Left ventricle myocardium inferior (tissue), 1 donor: ENCODE results near the gene DGKD. TPM values are rescaled to one million over a fixed set of nuclear protein-coding genes. Genes with fewer than 3 reads are reported as not detected.

Experiments
- DNase-seq: peaks from one replicate; pipeline ENCODE4 v3.0.0-alpha.2; 2020
- H3K27ac ChIP-seq: fragments of 200-600 bp; replicated peaks from 2 replicates; pipeline ENCODE4 v1.8.0; 2021
- H3K27me3 ChIP-seq: fragments of 200-600 bp; 2 replicates; pipeline ENCODE4 v1.8.0; 2021; ENCODE audit warnings: low read depth
- H3K36me3 ChIP-seq: fragments of 200-600 bp; 2 replicates; pipeline ENCODE4 v1.8.0; 2021
- H3K4me1 ChIP-seq: fragments of 200-600 bp; 2 replicates; pipeline ENCODE4 v1.8.0; 2021
- H3K4me3 ChIP-seq: fragments of 200-600 bp; 2 replicates; pipeline ENCODE4 v1.8.0; 2021; ENCODE audit warnings: mild to moderate bottlenecking, moderate library complexity
- H3K9me3 ChIP-seq: fragments of 200-600 bp; replicated peaks from 2 replicates; pipeline ENCODE4 v1.8.0; 2021
- intact Hi-C: fragments of 100-400 bp; cut with micrococcal nuclease; formaldehyde crosslinking; loops from one replicate; pipeline ENCODE4 v1.11.0; 2022
- total RNA-seq: library from RNA; stranded (reverse); fragmentation: NEBNext Ultra II Directional; extraction: Animal tissue kit (Norgen Biotek cat#: 25700); gene quantifications from one replicate; pipeline ENCODE4 v1.2.1, GENCODE V29; 2021
- TF ChIP-seq, protein P1 (sequence below): fragments of 200-600 bp; IDR thresholded peaks from 2 replicates; pipeline ENCODE4 v1.8.0; 2021; ENCODE audit warnings: antibody characterized with exemption, mild to moderate bottlenecking, borderline replicate concordance
- donor health status: DM: no; HTN: yes; CAD: no; lungs with severe emphysema.

The DGKD gene
- total RNA-seq, 1 donor from 2014 or later: 41.7 TPM

DNA sequence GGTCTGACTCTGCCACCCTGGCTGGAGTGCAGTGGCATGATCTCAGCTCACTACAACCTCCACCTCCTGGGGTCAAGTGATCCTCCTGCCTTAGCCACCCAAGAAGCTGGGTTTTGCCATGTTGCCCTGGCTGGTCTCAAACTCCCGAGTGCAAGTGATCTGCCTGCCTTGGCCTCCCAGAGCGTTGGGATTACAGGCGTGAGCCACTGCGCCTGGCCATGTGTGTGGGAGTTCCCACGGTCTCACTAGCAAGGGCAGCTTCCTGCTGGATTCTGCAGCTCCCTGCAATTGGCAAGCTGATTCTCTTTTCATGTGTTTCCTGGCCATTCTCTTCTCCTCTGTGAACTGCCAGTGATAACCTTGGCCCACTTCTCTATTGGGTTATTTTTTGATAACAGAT, 128.3 kb downstream of the DGKD start:
- TF ChIP-seq, protein P1, sequence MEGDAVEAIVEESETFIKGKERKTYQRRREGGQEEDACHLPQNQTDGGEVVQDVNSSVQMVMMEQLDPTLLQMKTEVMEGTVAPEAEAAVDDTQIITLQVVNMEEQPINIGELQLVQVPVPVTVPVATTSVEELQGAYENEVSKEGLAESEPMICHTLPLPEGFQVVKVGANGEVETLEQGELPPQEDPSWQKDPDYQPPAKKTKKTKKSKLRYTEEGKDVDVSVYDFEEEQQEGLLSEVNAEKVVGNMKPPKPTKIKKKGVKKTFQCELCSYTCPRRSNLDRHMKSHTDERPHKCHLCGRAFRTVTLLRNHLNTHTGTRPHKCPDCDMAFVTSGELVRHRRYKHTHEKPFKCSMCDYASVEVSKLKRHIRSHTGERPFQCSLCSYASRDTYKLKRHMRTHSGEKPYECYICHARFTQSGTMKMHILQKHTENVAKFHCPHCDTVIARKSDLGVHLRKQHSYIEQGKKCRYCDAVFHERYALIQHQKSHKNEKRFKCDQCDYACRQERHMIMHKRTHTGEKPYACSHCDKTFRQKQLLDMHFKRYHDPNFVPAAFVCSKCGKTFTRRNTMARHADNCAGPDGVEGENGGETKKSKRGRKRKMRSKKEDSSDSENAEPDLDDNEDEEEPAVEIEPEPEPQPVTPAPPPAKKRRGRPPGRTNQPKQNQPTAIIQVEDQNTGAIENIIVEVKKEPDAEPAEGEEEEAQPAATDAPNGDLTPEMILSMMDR: no peak
- Histone ChIP-seq H3K9me3 (no peaks in the 10 kb centered on the region), H3K36me3 (peaks cover 83% of the 10 kb centered on the region), H3K4me3 (no peak overlapping the region), H3K27me3 (no peaks in the 10 kb centered on the region), H3K4me1 (peaks cover 11% of the 10 kb centered on the region), H3K27ac (no peak overlapping the region)
- intact Hi-C loops: no loop called here
- DNase-seq: no peak

DNA sequence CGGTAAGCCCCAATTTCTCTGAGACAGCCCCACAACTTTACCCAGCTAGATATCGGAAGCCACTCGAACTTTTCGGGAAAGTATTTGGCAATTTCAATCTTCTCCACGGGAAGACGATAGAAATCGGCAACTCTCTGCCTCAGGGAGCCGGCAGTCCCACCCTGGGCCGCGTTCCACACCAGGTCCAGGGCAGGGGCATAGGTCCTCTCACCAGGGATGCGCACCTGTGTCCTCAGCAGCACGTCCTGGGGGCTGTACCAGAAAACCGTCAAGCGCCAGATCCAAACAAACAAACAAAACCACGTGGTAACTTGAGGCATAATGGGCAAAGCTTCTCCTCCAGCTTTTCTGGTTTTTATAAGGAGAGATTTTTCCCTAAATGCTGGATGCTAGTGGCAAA, 131.4 kb downstream of the DGKD start:
- intact Hi-C loops: no loop called here
- no peaks in the 10 kb centered on the region for H3K9me3 ChIP-seq
- H3K4me3 ChIP-seq: no peak overlapping the region
- no peaks in the 10 kb centered on the region for H3K27me3 ChIP-seq
- H3K36me3 ChIP-seq: peaks cover 86% of the 10 kb centered on the region
- no peak overlapping the region for H3K27ac ChIP-seq
- H3K4me1 ChIP-seq: peaks cover 11% of the 10 kb centered on the region
- DNase-seq: no peak
- TF ChIP-seq, protein P1: no peak

DNA sequence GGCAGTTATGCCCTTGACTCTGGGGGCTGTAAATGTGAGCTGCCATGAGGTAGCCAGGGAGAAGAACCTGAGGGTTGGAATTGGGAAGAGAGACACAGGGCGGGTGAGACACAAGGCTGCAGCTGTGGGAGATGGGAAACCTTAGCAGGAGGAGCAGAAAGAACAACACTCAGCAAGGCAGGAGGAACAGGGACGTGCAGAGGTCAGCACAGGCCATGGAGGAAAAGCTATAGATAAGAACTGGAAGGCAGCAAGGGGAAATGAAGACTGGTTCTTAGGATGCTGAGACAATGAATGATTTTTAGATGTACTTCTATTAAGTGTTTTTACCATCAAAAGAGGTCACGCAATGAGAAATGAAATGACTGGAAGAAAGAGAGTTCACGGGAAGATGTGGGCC, 132.1 kb downstream of the DGKD start:
- peaks cover 11% of the 10 kb centered on the region for H3K4me1 ChIP-seq
- H3K9me3 ChIP-seq: no peaks in the 10 kb centered on the region
- H3K27me3 ChIP-seq: no peaks in the 10 kb centered on the region
- intact Hi-C loops: no loop called here
- no peak for DNase-seq
- peaks cover 86% of the 10 kb centered on the region for H3K36me3 ChIP-seq
- H3K4me3 ChIP-seq: no peak overlapping the region
- TF ChIP-seq, protein P1: no peak
- peak overlapping the region; percentile 49 for H3K27ac ChIP-seq

DNA sequence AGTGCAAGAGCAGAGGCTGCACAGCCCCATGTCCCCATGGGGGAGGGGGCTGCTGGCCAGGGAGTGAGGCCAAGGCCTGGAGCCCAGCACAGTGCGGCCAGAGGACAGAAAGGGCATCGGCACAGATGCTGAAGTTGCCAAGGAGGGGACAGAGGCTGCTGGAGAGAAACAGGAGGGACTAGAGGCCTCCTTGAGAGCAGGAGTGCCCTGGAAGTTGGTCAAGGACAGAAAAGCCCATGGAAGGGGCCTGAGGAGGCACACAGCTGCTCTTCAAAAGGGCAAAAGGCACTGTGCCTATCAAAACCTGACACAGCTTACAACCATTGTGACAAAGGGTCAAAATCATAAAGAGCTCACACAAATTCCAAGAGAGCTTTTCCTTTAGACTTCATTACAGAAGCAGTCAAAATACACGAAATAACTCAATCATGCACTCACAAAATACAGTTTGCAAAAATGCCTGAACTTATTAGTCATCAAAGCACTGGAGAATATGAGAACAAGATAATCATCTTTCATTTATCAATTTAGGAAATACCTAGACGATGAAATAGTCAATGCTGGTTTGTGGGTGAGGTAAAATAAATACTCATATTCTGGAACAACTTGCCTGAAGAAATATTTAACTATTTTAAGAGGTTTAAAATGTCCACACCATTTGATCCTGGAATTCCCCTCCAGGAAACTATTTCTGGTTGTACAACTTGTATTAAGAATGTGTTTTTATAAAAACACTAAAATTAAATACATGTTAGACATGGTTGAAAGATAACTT, 132.7 kb downstream of the DGKD start:
- Histone ChIP-seq H3K9me3 (no peaks in the 10 kb centered on the region), H3K4me1 (peaks cover 11% of the 10 kb centered on the region), H3K4me3 (no peak overlapping the region), H3K27ac (peak overlapping the region; percentile 49), H3K36me3 (peaks cover 85% of the 10 kb centered on the region), H3K27me3 (no peaks in the 10 kb centered on the region)
- TF ChIP-seq, protein P1: no peak
- intact Hi-C loops: no loop called here
- DNase-seq: no peak

DNA sequence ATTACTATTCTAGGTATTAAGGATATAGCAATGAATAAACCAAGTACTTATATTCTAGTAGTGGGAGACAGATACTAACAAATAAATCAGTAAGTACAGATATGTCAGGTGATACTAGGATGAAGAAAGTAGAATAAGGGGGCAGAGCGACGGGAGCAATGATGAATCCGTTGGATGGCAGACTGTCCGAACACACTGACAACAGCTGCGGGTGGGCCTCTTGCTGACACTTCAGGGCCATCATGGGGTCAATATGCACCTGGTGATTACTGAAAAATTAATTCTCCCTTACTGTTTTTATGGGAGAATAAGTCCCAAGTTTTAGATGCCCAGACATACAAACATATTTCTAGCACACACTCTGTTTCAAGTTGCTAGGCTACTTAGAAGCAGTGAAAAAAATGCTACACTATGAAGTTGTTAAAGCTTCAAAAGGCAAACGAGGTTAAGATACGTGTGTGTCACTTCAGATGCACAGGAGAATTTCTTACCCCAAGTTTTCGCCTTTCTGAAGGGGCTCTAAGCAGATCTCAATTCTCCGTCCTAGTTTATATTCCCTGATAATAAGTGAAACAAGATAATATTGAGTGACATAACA, 133.6 kb downstream of the DGKD start:
- Histone ChIP-seq H3K27ac (no peak overlapping the region), H3K36me3 (peaks cover 85% of the 10 kb centered on the region), H3K4me3 (no peak overlapping the region), H3K4me1 (peaks cover 11% of the 10 kb centered on the region), H3K9me3 (no peaks in the 10 kb centered on the region), H3K27me3 (no peaks in the 10 kb centered on the region)
- intact Hi-C loops: no loop called here
- no peak for DNase-seq
- TF ChIP-seq, protein P1: no peak
